ENCODE results near the gene MYO18A.
"Not testable (repeated sequence)": the region's sequence is repeated elsewhere in the genome, so short reads cannot be mapped to it uniquely, and the experiment has no call there.

- not testable (repeated sequence) for TF ChIP-seq CTCF, POLR2A (IDR thresholded peaks at IDR 0.05)
Measured at GRCh38 chr17:29147228-29147627, 33.0 kb downstream of the MYO18A start.
